ENCODE data around the gene SHTN1. TPM values are rescaled to one million over a fixed set of nuclear protein-coding genes. Genes with fewer than 3 reads are reported as not detected.

Gene SHTN1
- total RNA-seq, 6 donors from 2014 or later: 32.3 to 67.9 (median 37.2) TPM

GRCh38 chr10:116978901-116979300 lies 26.1 kb downstream of the SHTN1 start:
- Histone ChIP-seq H3K4me1 (no peaks in the 10 kb centered on the region), H3K9me3 (no peaks in the 10 kb centered on the region), H3K4me3 (no peak overlapping the region), H3K27me3 (no peaks in the 10 kb centered on the region), H3K27ac (no peak overlapping the region), H3K36me3 (no peaks in the 10 kb centered on the region)
- TF ChIP-seq CTCF (IDR thresholded peaks at IDR 0.05) (no peak), POLR2AphosphoS5 (IDR thresholded peaks at IDR 0.05) (no peak), EP300 (IDR thresholded peaks at IDR 0.05) (no peak), POLR2A (IDR thresholded peaks at IDR 0.05) (no peak)
- no peak for ATAC-seq (ENCODE audit: low FRiP score in 2 of 2)
- no peak for DNase-seq
- WGBS, 2 donors: 65 to 96% methylated on average over 2 of the region's 2 CpGs

GRCh38 chr10:116974456-116975005 lies 30.5 kb downstream of the SHTN1 start:
- Histone ChIP-seq H3K9me3 (no peaks in the 10 kb centered on the region), H3K4me3 (no peak overlapping the region), H3K4me1 (no peaks in the 10 kb centered on the region), H3K27me3 (no peaks in the 10 kb centered on the region), H3K36me3 (no peaks in the 10 kb centered on the region), H3K27ac (no peak overlapping the region)
- TF ChIP-seq CTCF (IDR thresholded peaks at IDR 0.05): no peak
- TF ChIP-seq POLR2A (IDR thresholded peaks at IDR 0.05): no peak
- TF ChIP-seq POLR2AphosphoS5 (IDR thresholded peaks at IDR 0.05): no peak
- TF ChIP-seq EP300 (IDR thresholded peaks at IDR 0.05): no peak
- 40 to 49% methylated on average over 5 of the region's 5 CpGs for WGBS, 2 donors
- ATAC-seq (ENCODE audit: low FRiP score in 2 of 2): no peak
- no peak for DNase-seq

GRCh38 chr10:116973946-116974455 lies 31.0 kb downstream of the SHTN1 start:
- Histone ChIP-seq H3K27me3 (no peaks in the 10 kb centered on the region), H3K27ac (no peak overlapping the region), H3K4me3 (no peak overlapping the region), H3K9me3 (no peaks in the 10 kb centered on the region), H3K4me1 (no peaks in the 10 kb centered on the region), H3K36me3 (no peaks in the 10 kb centered on the region)
- ATAC-seq (ENCODE audit: low FRiP score in 2 of 2) (no peak), DNase-seq (no peak)
- TF ChIP-seq POLR2A (IDR thresholded peaks at IDR 0.05) (no peak), CTCF (IDR thresholded peaks at IDR 0.05) (no peak), POLR2AphosphoS5 (IDR thresholded peaks at IDR 0.05) (no peak), EP300 (IDR thresholded peaks at IDR 0.05) (no peak)

GRCh38 chr10:116973371-116973905 lies 31.5 kb downstream of the SHTN1 start:
- Histone ChIP-seq H3K4me3 (no peak overlapping the region), H3K27me3 (no peaks in the 10 kb centered on the region), H3K4me1 (no peaks in the 10 kb centered on the region), H3K27ac (no peak overlapping the region), H3K36me3 (no peaks in the 10 kb centered on the region), H3K9me3 (no peaks in the 10 kb centered on the region)
- WGBS, 2 donors: 83 to 89% methylated on average over 4 of the region's 4 CpGs
- TF ChIP-seq EP300 (IDR thresholded peaks at IDR 0.05) (no peak), CTCF (IDR thresholded peaks at IDR 0.05) (no peak)
- DNase-seq (no peak), ATAC-seq (ENCODE audit: low FRiP score in 2 of 2) (no peak)

GRCh38 chr10:116972131-116972530 lies 32.9 kb downstream of the SHTN1 start:
- WGBS, 2 donors: 79 to 82% methylated on average over 1 of the region's 1 CpG
- Histone ChIP-seq H3K27ac (no peak overlapping the region), H3K27me3 (no peaks in the 10 kb centered on the region), H3K9me3 (no peaks in the 10 kb centered on the region), H3K36me3 (peaks cover 0 to 3% (median 0%) of the 10 kb centered on the region in 4 donors), H3K4me1 (no peaks in the 10 kb centered on the region), H3K4me3 (no peak overlapping the region)
- DNase-seq: no peak
- no peak for TF ChIP-seq EP300 (IDR thresholded peaks at IDR 0.05)
- no peak for TF ChIP-seq POLR2A (IDR thresholded peaks at IDR 0.05)
- no peak for TF ChIP-seq POLR2AphosphoS5 (IDR thresholded peaks at IDR 0.05)
- TF ChIP-seq CTCF (IDR thresholded peaks at IDR 0.05): no peak
- no peak for ATAC-seq (ENCODE audit: low FRiP score in 2 of 2)
